NCI-H446 (cell line): ENCODE results near the gene CFAP299.
A peak's percentile ranks its signal among the peaks of the same experiment; 100 is the strongest.

Experiments used
- DNase-seq, 2 experiments: peaks; one replicate each; lab custom pipeline; 2025; lab: John Stamatoyannopoulos, UW

Gene CFAP299

DNA sequence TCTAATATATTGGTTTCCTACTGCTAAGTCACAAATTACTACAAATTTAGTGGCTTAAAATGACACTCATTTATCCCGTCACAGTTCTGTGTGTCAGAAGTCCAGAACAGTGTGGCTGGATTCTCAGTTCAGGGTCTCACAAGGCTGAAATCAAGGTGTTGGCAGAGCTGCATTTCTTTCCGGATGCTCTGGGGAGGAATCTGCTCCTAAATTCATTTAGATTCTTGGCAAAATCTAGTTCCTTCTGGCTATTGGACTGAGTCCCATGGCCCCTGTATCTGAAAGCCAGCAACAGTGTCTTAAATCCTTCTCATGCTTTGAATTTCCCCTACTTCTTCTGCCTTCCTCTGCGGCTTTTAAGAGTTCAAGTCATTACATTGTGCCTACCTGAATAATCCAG is 591.9 kb downstream of the CFAP299 start:
- DNase-seq = no peak

DNA sequence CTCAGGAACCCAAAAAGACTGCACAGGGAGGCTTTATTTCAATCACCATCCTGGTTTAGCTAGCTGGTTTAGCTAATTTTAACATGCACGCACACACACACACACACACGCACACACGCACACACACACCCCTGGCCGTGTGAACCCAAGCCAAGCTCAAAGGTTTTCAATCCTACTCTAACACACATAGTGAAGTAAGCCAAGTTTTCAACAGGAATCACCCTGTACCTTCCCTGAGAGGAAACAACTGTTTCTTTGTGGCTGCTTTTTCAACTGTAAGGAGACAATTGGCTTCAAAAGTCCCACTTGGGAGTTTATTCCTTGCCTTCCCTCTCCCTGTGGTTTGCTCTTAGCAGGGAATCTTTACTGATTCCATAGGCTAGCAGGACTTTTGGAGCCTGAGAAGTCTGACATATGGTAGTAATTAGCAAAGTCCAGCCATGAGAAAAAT is 596.1 kb downstream of the CFAP299 start:
- no peak for DNase-seq

DNA sequence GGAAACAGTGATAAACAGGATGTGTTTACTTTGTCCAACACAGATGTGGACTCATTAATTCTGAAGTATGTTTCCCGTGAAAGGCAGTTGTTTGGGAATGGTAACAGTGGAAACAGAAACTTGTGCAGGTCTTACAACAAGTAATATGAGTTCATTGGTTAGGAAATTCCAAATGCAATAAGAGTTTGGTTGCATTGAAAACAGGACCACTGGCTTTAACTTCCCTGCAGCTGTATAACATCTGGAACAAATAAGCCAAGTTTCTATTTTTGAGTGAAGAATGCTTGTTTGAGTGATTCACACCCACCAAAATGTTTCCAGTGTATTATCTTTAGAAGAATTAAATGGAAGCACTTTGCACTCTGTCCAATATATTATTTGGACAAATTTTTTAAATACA is 612.6 kb downstream of the CFAP299 start:
- no peak for DNase-seq

DNA sequence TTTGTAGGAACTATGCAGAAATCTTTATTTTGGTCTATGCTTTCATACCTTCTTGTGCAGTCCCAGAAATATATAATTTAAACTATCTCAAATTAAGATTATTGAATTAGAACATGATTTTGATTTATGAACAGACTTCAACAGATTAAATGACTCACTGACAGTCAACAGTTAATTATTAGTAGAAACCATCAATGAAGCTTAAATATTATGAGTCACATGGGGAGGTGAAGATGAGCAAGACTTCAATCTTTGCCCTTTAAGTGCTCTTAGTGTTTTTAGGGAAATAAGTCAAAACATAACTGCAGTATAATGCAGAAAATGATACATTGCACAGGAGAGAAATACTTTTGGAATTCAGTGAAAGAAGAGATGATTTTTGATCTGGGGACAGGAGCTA is 613.5 kb downstream of the CFAP299 start:
- no peak for DNase-seq

DNA sequence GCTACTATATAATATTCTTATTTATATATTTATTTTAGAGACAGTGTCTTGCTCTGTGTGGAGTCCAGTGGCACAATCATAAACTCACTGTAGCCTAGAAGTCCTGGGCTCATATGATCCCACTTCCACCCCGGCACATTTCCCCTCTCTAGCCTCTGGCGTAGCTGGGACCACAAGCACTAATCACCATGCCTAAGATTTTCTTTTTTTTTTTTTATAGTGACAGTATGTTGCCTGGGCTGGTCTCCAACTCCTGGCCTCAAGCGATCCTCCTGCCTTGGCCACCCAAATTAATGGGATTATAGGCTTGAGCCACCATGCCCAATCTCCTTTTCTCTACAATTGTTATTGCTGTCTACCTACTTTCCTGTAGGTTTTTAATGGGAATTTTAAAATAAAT is 620.9 kb downstream of the CFAP299 start:
- DNase-seq = no peak

DNA sequence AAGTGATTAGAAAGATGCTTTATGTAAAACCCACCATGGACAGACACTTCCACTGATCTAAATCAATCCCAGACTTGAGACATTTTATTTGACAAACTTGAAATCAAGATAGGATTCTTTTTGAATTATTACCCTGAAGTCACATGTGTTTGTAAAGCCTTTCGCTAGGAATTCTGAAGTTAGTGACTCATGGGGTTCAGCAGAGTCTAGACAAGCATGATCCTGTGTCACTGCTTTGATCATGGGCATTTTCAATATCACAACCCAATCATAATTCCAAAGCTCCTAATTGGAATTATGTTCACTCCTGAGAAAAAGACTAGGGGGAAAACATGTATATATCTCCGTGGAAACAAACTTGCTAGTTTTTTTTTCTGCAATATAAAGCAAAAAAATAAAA is 627.5 kb downstream of the CFAP299 start:
- DNase-seq = no peak

DNA sequence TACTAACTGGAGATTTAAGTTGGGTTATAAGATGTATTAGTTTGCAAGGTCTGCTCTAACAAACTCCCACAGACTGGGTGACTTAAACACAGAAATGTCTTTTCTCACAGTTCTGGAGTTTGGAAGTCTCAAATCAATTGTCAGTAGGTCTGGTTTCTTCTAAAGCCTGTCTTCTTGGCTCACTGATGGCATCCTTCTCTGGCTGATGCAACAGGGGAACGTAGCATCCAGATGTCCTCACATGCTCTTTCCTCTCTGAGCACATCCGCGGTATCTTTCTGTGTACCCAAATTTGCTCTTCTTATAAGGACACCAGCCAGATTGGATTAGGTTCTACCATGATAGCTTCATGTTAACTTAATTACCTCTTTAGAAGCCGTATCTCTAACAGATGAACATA is 631.8 kb downstream of the CFAP299 start:
- DNase-seq = no peak

DNA sequence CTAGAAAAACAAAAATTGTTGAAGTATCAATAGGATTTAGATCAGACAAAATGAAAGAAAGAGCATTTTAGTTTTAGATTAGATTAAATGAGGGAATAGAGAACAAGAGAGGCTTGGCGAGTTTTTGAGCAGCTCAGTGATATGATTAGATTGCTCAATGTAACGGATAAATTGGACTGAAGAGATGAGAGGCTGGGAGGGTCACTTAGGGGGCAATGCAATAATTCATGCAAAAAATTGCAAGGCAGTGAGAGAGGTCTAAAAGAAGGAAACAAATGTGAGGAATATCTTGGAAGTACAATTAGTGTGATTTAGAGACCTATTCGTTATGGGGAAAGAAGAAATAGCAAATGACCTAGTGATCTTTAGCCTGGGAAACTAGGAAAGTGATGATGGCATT is 644.7 kb downstream of the CFAP299 start:
- no peak for DNase-seq

DNA sequence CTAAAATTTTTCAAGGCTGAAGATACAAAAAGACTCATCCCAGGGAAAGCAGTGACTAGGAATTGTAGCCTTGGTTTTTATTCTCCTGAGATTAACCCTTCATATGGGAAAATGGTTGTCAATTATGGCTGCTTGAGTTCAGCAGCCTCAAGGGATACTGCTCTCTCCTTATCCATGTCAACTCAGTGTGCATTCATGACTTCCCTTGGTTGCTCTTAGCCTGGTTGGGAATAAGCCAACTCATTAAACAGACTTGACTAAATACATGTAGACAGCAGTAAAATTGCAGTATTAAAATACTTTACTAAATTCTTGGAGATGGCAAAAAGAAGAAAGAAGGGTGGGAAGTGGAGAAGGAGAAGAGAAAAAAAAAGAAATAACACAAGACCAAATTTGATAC is 650.5 kb downstream of the CFAP299 start:
- no peak for DNase-seq

DNA sequence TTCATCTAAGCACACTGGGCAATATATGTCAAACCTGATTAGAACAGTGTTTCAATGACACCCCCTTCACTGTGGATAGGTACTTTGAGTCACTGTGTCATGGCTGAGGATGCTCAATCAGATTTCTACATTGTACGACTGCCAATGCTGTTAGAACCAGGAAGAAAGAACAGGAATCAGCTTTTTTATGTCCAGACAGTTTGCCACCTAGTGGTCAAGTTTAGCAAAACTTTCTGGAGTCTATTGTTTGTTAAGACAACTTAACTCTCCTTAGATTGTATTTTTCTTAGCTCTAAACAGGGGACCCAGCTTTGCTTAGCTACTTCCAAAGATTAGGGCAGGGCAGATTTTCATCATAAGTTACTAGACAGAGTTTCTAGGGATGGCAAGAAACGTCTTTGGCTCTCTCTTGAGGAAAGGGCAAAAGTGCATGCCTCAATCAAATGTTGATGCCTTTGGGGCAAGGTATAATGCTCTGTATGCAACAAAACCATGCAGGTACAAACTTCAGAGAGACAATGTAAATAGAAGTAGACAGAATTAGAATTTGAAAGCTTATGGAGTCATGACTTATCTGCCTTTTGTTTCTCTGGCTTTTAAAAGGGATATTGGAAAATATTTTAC is 654.5 kb downstream of the CFAP299 start:
- peak in 1 of 2 experiments; percentile 39 for DNase-seq

DNA sequence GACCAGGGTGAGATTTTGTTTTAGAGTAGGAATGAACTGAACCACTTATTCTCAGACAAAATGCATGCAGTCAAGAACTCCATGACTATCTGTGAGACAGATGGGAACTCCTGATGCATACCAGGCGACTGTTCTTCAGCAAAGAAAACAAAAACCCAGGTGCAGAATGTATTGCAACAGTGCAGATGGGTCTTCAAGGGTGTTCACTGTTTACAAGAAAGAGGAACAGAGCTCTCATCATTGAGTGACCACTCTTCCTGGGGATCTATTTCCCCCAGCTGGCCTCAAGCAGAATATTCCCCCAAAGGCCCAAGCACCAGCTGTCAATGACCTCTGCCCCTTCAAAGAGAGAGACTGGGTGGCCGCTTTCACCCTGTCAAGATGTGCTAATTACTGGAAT is 655.3 kb downstream of the CFAP299 start:
- no peak for DNase-seq

DNA sequence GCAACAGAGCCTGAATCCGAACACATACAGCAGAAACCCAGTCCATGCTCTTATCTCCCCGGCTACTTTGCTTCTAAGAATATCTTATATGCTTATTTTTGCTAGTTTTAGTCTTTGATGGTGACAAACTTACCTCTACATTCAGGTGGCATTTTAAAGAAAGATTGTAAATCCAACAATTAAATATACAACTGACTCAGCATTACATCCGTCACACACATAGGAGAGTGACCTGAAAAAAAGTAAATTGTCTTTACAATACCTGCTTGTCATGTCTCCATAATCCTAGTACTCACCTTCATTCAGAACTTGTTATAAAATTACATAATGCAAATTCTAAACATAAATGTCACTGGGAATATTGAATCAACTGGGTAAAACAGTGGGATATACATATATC is 664.4 kb downstream of the CFAP299 start:
- no peak for DNase-seq

DNA sequence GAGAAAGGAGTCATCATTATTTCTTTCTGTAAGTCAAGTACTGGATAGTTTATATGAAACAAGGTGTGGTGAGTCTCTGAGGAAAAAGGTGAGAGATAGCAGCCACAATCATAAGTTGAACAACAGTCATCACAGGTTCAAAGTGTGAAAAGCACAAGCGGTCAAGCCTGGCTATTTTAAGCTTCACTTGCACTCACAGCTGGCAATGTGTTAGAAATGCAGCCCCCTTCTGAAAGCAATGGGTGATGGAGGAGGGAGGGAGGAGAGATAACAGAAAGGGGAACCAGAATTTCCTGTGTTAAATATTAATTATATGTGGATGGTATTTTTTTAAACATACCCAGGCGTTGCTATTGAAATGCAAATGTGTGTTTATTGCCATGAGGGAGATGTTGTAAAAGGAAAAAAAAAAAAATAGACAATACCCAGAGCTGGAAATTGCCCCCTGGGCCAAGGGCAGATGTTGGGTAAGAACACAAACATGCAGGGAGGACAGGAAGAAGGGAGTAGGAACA is 668.1 kb downstream of the CFAP299 start:
- no peak for DNase-seq

DNA sequence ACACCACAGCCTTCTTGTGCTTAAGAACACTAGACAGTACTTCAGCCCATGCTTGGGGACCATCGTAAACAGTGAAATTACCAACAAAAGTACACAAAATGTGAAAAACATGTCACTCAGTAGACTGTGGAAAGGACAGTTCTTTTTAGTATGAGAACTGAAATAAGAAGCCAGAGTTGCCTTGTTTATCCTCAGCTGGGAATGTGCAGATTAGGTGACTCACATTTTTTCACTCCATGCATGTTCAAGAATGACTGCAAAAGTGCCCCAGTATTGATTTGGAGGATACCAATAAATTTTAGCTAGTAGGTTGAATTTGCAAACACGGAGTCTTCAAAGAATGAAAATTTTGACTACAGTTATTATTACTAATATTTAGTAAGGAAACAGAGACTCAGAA is 671.9 kb downstream of the CFAP299 start:
- DNase-seq = no peak
